ENCODE measurements around the gene TAF6L.

GRCh38 chr11:62728171-62728988 is 42.8 kb upstream of the TAF6L start, which contains the start of gene TTC9C:
- peak; percentile 60 to 85 for TF ChIP-seq POLR2A (IDR thresholded peaks at IDR 0.05)
- no peak for TF ChIP-seq CTCF (IDR thresholded peaks at IDR 0.05 in 4 of 5, conservative IDR thresholded peaks at IDR 0.05 in 1 of 5)
